GM19395 (cell line): ENCODE measurements around the gene GALNT9.

ENCODE experiments used
- ATAC-seq: cut with Tn5 transposase; IDR thresholded peaks from one replicate; pipeline ENCODE4 v1.9.1; 2021; ENCODE audit warnings: mild to moderate bottlenecking, moderate library complexity; ENCODE audit not compliant: unreplicated experiment

The GALNT9 gene

DNA sequence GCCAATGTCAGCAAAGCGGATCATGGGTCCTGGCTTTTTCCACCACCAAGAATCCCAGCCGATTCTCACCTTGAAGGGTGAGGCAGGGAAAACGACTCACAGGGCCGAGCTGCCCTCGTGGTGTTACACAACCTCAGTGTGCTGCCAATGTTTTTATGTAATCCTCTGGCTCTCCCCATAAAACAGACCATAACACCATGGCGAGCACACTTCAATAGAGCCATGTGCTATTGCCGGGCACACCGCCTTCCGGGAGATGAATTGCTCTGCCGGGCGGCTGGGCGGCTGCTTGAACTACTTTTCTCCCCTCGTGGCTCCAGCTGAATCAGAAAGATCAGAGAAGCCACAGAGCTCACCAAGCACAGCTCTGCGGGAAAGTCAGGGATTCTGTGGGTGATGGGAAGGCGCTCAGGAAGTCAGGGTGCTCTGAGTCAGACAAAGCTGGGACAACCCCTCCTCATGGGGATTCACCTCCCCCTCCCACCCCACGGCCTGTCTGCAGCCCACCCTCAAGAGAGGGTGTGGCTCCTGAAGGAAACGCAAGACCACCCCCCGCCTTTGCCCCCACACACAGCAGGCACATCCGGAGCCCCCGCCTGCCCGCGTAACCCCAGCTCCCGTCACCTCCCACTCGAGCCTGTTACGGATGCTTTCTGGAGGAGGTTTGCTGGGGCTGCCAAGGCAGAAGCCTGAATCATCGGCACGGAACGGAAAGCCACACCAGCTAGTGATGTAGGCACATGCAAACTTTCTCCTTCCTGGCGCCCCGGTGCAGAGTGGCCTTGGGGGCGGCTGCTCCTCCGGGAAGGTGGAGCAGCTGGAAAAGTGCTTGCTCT is 1.8 kb downstream of the GALNT9 start:
- no peak for ATAC-seq

- ATAC-seq: no peak
These were observed 2.7 kb downstream of the GALNT9 start for GRCh38 chr12:132326646-132327045.

DNA sequence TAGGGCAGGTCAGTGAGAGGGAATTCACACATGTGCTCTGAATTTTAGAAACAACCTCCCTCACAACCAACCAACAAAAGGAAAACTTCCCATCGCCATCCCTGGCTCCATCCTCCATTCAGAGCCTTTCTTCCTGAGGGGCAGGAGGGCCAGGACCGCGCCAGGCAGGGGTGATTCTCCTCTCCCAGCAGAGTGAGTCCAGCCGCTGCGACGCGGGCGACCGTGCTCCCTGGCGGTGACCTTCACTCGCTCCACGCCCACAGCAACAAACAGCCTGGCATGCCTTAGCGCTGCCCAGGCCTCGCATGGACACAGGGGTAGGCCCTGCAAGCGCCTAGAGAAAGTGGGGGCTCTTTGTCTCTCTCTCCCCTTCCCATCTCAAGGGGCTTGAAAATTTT is 3.7 kb downstream of the GALNT9 start:
- no peak for ATAC-seq

DNA sequence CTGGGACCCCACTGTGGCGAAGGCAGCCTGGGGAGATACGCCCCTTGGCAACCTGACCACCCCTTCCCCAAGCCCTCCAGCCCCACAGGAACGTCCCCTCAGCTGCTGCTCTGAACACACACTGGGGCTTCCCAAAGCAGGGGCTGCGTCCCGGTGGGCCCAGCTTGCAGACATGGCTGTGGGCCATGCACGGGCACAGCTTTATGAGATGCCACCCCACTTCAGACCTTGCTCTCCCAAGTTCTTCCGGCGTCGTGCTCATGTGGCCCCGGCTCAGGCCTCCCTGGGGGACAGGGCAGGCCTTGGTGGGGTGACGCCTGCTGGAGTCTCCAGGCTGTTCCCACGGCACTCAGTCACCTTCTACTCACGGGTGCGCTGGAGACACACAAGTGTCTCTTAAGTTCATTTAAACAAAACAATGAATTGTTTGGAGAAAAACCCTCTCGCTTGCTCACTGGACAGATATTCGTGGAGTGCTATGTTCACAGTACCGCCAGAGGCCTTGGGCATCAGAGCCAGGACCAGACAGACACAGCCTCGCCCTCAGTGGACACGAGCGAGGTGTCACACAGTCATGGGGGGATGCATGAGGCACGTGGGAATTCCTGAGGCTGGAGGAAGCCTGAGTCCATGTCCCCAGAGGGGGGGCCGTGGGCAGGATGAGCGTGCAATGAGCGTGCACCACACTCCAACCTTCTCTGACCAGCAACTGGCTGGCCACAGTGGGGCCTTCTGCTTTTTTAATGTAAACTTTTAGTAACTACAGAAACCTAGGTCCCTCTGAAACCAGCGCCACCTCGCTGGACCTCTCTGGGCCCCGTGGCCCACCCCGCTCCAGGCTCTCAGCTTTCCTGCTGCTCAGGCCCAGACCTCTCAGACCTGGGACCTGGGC is 4.3 kb downstream of the GALNT9 start:
- ATAC-seq: no peak

DNA sequence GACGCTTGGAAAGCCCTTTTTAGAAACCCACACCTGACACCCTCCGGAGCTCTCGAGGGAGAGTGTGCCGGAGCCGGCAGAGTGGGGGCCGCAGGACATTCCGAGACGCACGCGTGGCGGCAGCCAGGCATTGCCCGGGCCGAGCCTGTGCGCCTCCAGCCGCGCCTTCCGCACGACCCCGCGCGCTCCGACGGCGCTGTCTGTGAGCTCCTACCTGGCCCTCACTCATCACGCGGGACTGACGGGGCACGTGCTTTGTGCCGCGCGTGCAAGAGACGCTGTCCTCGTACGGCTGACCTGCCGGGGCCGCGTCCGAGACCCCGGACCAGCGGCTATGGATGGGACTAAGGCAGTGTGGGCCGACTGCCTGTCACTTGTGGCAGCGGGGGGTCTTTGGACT is 5.2 kb downstream of the GALNT9 start:
- no peak for ATAC-seq

DNA sequence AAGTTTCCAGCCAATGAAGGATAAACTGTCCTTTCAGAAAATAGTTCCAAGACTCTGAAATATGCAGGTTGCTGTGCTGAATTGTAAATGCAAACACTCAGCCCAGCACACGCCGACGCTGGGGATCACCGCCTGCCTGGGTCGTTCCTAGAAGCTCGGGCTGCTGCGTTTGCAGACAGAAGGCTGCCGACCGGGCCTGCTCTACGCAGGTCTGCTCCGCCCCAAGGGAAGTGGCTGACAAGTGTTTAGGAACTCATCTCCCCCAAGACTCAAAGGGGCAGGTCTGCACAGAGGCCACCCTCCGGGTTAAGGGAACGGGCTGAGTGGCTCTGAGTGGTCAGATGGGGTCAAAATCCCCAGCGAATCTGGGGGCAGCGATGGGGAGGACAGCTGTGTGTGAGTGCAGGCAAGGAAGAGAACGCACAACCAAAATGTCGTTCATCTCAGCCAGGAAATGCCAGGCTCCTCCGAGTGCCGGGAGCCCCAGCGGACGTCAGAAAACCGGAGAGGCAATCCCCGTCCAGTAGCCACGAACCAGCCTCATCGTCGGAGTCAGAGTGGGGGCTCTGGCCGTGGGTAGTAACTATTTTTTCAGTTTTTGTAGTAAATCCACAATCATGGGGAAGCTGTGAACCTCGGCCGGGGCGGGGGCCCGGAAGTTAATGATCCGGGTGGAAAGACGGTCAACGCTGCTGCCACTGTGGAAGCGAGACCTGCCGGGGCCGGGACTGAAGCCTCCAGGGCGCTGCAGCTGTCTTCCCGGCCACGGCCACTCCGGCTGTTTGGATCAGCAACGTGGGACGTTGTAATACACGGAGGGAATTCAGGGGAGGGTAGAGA is 6.0 kb downstream of the GALNT9 start:
- no peak for ATAC-seq

- no peak for ATAC-seq
These were observed 6.9 kb downstream of the GALNT9 start for GRCh38 chr12:132322206-132323132.

GRCh38 chr12:132321321-132322118 is 7.9 kb downstream of the GALNT9 start:
- ATAC-seq: no peak

DNA sequence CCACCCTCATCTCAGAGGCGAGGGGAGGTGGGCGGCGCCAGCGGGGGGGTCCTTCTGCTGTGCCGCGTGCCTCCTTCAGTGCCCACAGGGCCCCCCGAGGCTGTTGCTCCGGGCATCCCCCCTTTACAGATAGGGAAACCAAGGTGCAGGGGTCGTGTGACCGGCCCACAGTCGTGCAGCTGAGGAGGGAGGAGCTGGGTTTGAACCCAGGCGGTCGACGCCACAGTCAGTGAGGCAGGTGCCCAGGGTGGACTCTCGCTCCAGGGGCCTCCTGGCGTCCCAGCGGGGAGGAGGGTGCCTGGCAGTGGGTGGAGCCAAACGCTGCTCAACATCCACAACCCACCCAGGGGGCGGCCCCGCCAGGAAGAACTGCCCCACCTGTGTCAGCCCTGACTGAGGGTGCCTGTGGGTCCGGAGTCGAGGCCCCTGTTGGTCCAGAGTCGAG is 8.6 kb downstream of the GALNT9 start:
- no peak for ATAC-seq

GRCh38 chr12:132319991-132320570 is 9.3 kb downstream of the GALNT9 start:
- ATAC-seq: no peak

GRCh38 chr12:132319359-132319950 is 9.9 kb downstream of the GALNT9 start:
- no peak for ATAC-seq

DNA sequence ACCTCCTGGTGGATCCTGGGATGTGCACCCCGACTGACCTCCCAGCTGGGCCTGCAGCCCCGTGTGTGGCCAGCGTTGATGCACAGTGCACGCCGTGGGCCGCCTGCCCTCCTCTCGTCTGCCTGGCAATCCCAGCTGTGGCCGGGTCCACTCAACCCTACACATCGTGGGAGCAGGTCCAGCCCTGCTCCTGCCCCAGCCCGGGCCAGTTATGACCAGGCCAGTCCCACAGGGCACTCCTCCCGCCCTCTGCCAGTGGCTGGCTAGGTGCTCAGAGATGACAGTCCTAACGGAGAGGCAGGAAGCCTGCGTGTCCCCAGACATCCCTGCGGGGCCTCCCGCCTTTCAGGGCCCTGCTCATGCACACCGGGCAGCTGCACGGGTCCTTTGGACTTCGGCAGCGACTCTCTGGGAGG is 10.8 kb downstream of the GALNT9 start:
- no peak for ATAC-seq

DNA sequence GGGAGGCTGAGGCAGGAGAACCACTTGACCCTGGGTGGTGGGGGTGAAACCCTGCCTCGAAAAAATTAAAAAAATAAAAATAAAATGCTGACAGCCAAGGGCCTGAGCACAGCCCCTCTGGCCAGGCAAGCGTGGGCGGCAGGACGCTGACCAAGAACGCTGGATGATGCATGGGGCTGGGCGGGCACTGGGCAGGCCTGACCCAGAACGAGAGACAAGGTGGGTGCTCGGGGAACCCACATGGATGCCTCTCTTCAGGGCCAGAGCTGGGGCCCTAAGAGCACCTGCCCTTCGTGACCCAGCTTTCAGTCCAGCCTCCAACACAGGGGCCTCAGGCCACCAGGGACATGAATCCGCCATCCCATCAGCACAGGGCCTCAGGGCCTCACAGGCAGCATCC is 11.3 kb downstream of the GALNT9 start:
- ATAC-seq: no peak

GRCh38 chr12:132317233-132317938 is 12.0 kb downstream of the GALNT9 start:
- no peak for ATAC-seq

DNA sequence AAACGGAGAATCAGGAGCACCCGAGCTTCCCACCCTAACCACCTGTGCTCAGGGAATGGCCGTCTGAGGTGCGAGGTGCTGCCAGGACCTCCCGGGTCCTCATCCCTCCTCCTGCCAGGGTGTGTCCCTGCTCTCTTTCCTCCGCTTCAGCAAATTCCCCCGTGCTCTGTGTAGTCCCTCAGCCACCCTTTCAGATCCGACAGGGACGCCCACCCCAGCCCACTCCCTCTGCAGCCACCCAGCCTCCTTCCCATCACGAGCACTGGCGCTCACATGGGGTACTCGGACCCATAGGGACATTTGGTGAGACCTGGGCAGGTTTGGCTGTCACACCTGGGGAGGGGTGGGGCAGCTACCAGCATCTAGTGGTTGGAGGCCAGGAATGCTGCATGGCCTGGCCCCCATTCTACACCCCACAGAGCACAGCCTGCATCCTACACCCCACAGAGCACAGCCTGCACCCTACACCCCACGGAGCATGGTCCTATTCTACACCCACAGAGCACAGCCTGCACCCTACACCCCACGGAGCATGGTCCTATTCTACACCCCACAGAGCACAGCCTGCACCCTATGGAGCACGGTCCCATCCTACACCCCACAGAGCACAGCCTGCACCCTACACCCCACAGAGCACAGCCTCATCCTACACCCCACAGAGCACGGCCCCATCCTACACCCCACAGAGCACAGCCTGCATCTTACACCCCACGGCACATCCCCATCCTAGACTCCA is 12.7 kb downstream of the GALNT9 start:
- ATAC-seq: no peak

DNA sequence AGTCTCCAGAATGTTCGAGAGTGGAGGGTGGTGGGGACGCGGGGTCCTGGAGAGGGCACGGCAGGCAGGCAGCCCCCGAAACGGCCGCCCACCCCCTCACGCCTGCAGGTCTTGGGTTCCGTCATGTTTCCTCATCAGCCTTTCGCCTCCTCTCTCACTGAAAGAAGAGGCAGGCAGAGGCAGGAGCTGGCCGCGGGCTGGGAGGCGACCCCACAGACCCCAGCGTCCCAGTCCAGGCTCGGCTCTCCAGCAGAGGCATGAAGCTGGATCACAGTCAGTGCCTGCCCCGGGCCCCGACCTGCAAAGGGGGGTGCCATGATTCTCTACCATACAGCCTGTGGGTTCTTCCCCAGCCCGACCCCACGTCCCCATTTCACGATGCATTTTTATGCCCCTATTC is 13.4 kb downstream of the GALNT9 start:
- ATAC-seq: no peak

DNA sequence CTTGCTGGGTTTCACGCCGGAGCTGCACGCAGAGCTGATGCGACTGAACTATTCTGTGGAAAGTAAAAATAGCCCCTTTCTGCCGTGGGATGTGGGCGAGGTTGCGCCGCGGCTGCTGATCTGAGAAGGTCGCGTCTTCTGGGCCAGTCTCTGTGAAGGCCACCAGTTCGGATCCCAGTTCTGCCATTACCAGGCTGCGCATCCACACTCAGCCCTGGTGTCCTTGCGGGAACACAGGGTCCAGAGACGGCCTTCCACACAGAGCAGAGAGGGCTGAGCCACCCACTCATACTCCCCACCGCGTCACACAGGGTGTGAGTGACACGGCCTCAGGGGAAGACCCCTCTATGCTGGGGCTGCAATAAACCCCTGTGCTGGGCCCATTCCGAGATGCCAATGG is 13.9 kb downstream of the GALNT9 start:
- no peak for ATAC-seq
